Osteoblast (primary cell): ENCODE data around the gene SPESP1. TPM values are rescaled to one million over a fixed set of nuclear protein-coding genes. Genes with fewer than 3 reads are reported as not detected.
"Not testable (repeated sequence)": the region's sequence is repeated elsewhere in the genome, so short reads cannot be mapped to it uniquely, and the experiment has no call there.

Experiments
- DNase-seq: peaks from one replicate; pipeline ENCODE4 v3.0.0; 2011; ENCODE audit warnings: low spot score, mixed read lengths; ENCODE audit not compliant: insufficient read length; ENCODE audit errors: missing footprints
- H2AFZ ChIP-seq: 2 replicates; pipeline ENCODE4 v1.6.0; 2011; ENCODE audit warnings: mild to moderate bottlenecking, low read length
- H3K27ac ChIP-seq: 2 replicates; pipeline ENCODE4 v1.5.1; 2011; ENCODE audit warnings: mild to moderate bottlenecking, low read depth, low read length, moderate library complexity
- H3K27me3 ChIP-seq: 2 replicates; pipeline ENCODE4 v1.6.0; 2012; ENCODE audit warnings: mild to moderate bottlenecking, control low read depth, inconsistent platforms, low read length, moderate library complexity; ENCODE audit not compliant: insufficient read depth
- H3K36me3 ChIP-seq: 2 replicates; pipeline ENCODE4 v1.5.1; 2011; ENCODE audit warnings: mild to moderate bottlenecking, low read length, control low read depth, moderate library complexity; ENCODE audit not compliant: insufficient read depth
- H3K4me1 ChIP-seq: 2 replicates; pipeline ENCODE4 v1.5.1; 2011; ENCODE audit warnings: mild to moderate bottlenecking, low read length, control low read depth, moderate library complexity; ENCODE audit not compliant: insufficient read depth
- H3K4me2 ChIP-seq: 2 replicates; pipeline ENCODE4 v1.6.0; 2011; ENCODE audit warnings: mild to moderate bottlenecking, low read length; ENCODE audit not compliant: insufficient read depth
- H3K4me3 ChIP-seq: fragments of 200-600 bp; sonication (generic); 3 replicates; pipeline ENCODE4 v1.5.1; 2012; ENCODE audit warnings: mild to moderate bottlenecking, low read length, inconsistent platforms; ENCODE audit not compliant: insufficient read depth
- H3K79me2 ChIP-seq: 2 replicates; pipeline ENCODE4 v1.6.0; 2012; ENCODE audit warnings: mild to moderate bottlenecking, low read length, control low read depth, inconsistent platforms; ENCODE audit not compliant: insufficient read depth
- H3K9me3 ChIP-seq: 2 replicates; pipeline ENCODE4 v1.5.1; 2011; ENCODE audit warnings: low read depth, low read length, control low read depth
- H4K20me1 ChIP-seq: 2 replicates; pipeline ENCODE4 v1.6.0; 2012; ENCODE audit warnings: mild to moderate bottlenecking, low read length, control low read depth; ENCODE audit not compliant: insufficient read depth
- total RNA-seq: library from RNA; depleted of rRNA; stranded (reverse); fragments of >200 nt; gene quantifications from 2 replicates; pipeline ENCODE4 v1.2.3, GENCODE V29; 2012
- TF ChIP-seq, protein P1 (sequence below): IDR thresholded peaks from 2 replicates; pipeline ENCODE4 v1.5.1; 2011; ENCODE audit warnings: mild to moderate bottlenecking, low read depth, low read length, moderate library complexity; ENCODE audit errors: extremely low read depth

SPESP1 gene
- total RNA-seq, 1 donor = 2.9 TPM

DNA sequence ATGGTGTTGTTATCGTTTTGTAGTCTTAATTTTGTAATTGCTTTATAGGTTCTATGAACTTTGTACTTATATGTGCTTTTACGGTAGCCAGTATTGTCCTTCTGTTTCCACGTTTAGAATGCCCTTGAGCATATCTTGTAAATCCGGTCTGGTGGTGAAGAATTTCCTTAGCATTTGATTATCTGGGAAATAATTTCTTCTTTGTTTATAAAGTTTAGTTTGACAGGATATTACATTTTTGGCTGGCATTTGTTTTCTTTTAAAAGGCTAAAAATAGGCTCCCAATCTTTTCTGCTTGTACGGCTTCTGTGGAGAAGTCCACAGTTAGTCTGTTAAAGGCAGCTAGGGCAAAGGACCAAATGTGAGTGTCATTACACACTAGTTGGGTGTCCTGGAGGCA, 36.7 kb downstream of the SPESP1 start:
- H2AFZ ChIP-seq = no peak overlapping the region
- no peaks in the 10 kb centered on the region for H3K79me2 ChIP-seq
- H3K4me3 ChIP-seq = no peak overlapping the region
- H3K4me2 ChIP-seq = no peak overlapping the region
- DNase-seq = no peak
- no peak overlapping the region for H3K27ac ChIP-seq
- no peaks in the 10 kb centered on the region for H3K36me3 ChIP-seq
- H3K27me3 ChIP-seq = peaks cover 15% of the 10 kb centered on the region
- TF ChIP-seq, protein P1, sequence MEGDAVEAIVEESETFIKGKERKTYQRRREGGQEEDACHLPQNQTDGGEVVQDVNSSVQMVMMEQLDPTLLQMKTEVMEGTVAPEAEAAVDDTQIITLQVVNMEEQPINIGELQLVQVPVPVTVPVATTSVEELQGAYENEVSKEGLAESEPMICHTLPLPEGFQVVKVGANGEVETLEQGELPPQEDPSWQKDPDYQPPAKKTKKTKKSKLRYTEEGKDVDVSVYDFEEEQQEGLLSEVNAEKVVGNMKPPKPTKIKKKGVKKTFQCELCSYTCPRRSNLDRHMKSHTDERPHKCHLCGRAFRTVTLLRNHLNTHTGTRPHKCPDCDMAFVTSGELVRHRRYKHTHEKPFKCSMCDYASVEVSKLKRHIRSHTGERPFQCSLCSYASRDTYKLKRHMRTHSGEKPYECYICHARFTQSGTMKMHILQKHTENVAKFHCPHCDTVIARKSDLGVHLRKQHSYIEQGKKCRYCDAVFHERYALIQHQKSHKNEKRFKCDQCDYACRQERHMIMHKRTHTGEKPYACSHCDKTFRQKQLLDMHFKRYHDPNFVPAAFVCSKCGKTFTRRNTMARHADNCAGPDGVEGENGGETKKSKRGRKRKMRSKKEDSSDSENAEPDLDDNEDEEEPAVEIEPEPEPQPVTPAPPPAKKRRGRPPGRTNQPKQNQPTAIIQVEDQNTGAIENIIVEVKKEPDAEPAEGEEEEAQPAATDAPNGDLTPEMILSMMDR = no peak
- H3K9me3 ChIP-seq = peaks cover 9% of the 10 kb centered on the region
- H3K4me1 ChIP-seq = no peaks in the 10 kb centered on the region
- H4K20me1 ChIP-seq = no peaks in the 10 kb centered on the region

DNA sequence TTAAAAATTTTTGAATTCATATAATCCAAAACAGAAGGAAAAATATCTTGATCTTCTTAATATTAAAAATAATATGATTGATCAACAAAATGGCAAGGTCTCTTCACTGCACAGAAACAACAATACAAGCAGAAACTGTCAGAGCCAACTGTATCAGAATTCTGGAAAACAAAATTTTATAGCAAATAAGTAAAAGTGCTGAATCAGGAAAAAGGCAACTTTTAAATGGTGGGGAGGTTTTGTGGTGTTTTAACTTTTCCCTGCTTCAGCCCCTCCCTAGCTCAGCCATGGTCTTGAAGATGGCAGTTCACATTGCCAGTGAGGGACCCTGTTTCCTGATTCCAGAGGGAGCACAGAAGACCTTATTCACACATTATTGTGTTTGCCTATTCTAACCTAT, 37.6 kb downstream of the SPESP1 start:
- DNase-seq = no peak
- no peaks in the 10 kb centered on the region for H3K36me3 ChIP-seq
- H2AFZ ChIP-seq = no peak overlapping the region
- no peak overlapping the region for H3K4me2 ChIP-seq
- H4K20me1 ChIP-seq = no peaks in the 10 kb centered on the region
- no peak overlapping the region for H3K4me3 ChIP-seq
- TF ChIP-seq, protein P1 = no peak
- peaks cover 14% of the 10 kb centered on the region for H3K27me3 ChIP-seq
- no peaks in the 10 kb centered on the region for H3K4me1 ChIP-seq
- no peak overlapping the region for H3K27ac ChIP-seq
- no peaks in the 10 kb centered on the region for H3K79me2 ChIP-seq
- peaks cover 9% of the 10 kb centered on the region for H3K9me3 ChIP-seq

DNA sequence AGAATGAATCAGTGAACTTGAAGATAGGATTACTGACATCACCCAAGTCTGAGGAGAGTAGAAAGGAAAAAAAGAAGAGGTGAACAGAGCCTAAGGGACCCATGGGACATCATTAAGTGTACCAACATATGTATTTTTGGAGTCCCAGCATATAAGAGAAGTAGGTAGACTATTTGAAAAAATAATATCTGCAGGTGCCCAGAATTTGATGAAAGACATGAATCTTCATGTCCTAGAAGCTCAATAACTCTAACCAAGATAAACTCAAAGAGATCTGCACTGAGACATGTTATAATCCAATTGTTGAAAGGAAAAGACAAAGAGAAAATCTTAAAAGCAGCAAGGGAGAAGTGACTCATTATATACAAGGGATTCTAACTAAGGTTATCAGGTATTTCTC, 39.0 kb downstream of the SPESP1 start:
- Histone ChIP-seq H2AFZ (no peak overlapping the region), H3K27me3 (peaks cover 12% of the 10 kb centered on the region)
- TF ChIP-seq, protein P1 = no peak

DNA sequence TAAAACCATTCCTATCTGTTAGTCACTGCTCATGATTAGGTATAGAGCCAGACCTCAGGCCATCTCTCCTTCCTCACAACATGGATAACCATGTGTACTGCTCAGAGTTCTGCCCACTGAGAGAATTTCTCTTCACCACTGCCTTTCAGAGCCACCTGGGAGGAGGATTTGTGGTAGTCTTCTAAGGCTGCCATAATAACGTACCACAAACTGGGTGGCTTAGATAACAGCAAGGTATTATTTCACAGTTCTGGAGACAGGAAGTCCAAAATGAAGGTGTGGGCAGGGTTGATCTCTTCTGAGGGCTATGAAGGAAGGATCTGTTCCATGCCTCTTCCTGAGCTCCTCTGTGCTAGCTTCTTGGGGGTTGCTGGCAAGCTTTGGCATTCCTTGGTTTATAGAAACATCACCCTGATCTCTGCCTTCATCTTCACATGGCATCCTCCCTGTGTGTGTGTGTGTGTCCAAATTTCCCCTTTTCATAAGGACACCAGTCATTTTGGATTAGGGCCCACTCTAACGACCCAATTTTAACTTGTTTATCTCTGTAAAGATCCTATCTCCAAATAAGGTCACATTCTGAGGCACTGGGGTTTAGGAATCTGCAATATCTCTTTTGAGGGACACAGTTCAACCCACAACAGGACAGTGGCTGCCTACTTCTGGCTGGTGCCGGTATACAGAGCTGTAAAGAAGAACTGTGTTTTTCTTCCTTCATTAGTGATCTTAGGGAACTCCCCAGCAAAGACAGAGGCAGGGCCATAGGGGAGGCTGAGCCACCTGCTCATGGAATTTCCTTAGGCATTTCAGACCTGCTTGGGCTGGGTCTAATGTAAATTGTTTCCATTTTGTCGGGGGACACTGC, 42.1 kb downstream of the SPESP1 start:
- Histone ChIP-seq H3K9me3 (peaks cover 9% of the 10 kb centered on the region), H3K36me3 (no peaks in the 10 kb centered on the region), H3K4me1 (no peaks in the 10 kb centered on the region), H3K4me2 (no peak overlapping the region), H2AFZ (no peak overlapping the region), H3K4me3 (no peak overlapping the region), H3K79me2 (no peaks in the 10 kb centered on the region), H3K27me3 (peaks cover 7% of the 10 kb centered on the region), H3K27ac (no peak overlapping the region), H4K20me1 (no peaks in the 10 kb centered on the region)
- TF ChIP-seq, protein P1 = no peak
- no peak for DNase-seq

More for the DNA sequence above, 39.0 kb downstream of the SPESP1 start:
- Histone ChIP-seq H3K4me1 (no peaks in the 10 kb centered on the region), H3K79me2 (no peaks in the 10 kb centered on the region), H3K4me2 (no peak overlapping the region), H3K27ac (no peak overlapping the region), H4K20me1 (no peaks in the 10 kb centered on the region), H3K36me3 (no peaks in the 10 kb centered on the region), H3K9me3 (peaks cover 9% of the 10 kb centered on the region), H3K4me3 (no peak overlapping the region)
- no peak for DNase-seq

DNA sequence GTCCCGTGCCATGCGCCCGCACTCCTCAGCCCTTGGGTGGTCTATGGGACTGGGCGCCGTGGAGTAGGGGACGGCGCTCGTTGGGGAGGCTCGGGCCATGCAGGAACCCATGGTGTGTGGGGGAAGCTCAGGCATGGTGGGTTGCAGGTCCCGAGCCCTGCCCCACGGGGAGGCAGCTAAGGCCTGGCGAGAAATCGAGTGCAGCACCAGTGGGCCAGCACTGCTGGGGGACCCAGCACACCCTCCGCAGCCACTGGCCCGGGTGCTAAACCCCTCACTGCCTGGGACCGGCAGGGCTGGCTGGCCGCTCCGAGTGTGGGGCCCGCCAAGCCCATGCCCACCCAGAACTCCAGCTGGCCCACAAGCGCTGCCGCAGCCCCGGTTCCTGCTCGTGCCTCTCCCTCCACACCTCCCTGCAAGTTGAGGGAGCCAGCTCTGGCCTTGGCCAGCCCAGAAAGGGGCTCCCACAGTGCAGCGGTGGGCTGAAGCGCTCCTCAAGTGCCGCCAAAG, 45.4 kb downstream of the SPESP1 start:
- not testable (repeated sequence) for H2AFZ ChIP-seq, H3K4me2 ChIP-seq, H4K20me1 ChIP-seq, H3K79me2 ChIP-seq, H3K27ac ChIP-seq, H3K4me1 ChIP-seq, DNase-seq, H3K9me3 ChIP-seq, H3K4me3 ChIP-seq, H3K36me3 ChIP-seq
- peaks cover 10% of the 10 kb centered on the region for H3K27me3 ChIP-seq

DNA sequence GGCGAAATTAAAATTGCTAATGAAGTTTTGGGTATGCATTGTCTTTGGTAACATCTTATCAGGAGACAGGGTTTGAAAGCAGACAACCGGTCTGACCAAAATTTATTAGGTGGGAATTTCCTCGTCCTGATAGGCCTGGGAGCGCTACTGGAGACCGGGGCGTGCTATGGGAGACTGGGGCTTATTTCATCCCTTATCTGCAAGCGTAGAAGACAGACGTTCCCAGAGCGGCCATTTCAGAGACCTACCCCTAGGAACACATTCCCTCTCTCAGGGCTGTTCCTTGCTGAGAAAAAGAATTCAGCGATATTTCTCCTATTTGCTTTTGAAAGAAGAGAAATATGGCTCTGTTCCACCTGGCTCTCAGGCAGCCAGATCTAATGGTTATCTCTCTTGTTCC, 47.1 kb downstream of the SPESP1 start:
- not testable (repeated sequence) for H3K4me1 ChIP-seq, H3K27ac ChIP-seq, H3K36me3 ChIP-seq, H3K4me3 ChIP-seq, DNase-seq, H3K9me3 ChIP-seq, H3K4me2 ChIP-seq, H2AFZ ChIP-seq, H3K79me2 ChIP-seq, H4K20me1 ChIP-seq
- peaks cover 15% of the 10 kb centered on the region for H3K27me3 ChIP-seq
